T47D (cell line): ENCODE measurements around the gene DOCK8.
A peak's percentile ranks its signal among the peaks of the same experiment; 100 is the strongest.
"Not testable (repeated sequence)": the region's sequence is repeated elsewhere in the genome, so short reads cannot be mapped to it uniquely, and the experiment has no call there.

Experiments
- DNase-seq, 2 experiments: peaks; one replicate each; pipeline versions ENCODE4 v3.0.0 to v3.0.0-alpha.2; 2011 to 2012; ENCODE audit warnings: low read depth in 1 of 2, low spot score in 1 of 2
- JUND ChIP-seq: IDR thresholded peaks from 2 replicates; pipeline ENCODE4 v1.6.1; 2012; ENCODE audit warnings: low read depth
- in situ Hi-C: cut with HindIII; loops from 2 replicates; pipeline ENCODE4 v1.10.0; 2016; ENCODE audit warnings: low sequenced_read_pairs, low pct_unique_long_range_greater_than_20kb

DOCK8 gene

DNA sequence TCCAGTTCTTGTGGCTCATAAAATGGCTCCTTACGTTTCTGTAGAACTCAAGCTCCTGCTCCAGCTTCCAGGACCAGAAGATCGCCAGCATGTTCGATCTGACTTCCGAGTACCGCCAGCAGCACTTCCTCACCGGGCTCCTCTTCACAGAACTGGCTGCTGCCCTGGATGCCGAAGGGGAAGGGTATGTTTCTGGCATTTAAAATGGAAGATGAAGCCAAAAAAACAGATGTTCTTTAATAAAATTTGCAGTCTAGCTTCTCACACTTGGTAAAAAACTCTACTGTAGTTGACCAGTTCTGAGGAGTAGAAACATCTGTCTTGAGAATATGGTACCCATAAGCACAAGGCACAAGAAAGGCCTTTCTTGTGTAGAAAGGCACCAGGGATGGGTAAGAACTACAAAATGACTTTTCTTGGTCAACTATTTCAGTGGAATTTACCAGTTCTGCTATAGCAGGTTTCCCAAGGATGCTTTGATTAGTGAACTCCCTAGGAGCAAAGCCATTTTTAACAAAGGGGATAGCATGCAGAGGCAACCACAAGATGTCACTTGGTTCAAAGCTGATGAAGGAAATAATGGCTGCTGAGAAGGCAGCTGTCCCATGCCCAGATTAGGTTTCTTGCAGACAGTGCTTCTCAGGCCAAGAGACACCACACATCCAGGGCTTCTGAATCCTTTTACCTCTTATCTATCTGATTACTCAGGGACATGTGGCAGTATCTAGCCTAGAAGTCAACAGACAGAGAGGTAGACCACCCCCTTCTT is 192.4 kb downstream of the DOCK8 start:
- no peak for DNase-seq
- in situ Hi-C loops, result no loop called here
- no peak for TF ChIP-seq JUND

GRCh38 chr9:409655-410054 is 195.0 kb downstream of the DOCK8 start:
- in situ Hi-C loops, DNase-seq: not testable (repeated sequence)

GRCh38 chr9:414595-414994 is 199.9 kb downstream of the DOCK8 start:
- TF ChIP-seq JUND, result no peak
- DNase-seq, result no peak
- in situ Hi-C loops, result no loop called here

- TF ChIP-seq JUND, result no peak
- in situ Hi-C loops, result no loop called here
- peak in 1 of 2 experiments; percentile 2 for DNase-seq
Measured at GRCh38 chr9:419571-420171, 205.0 kb downstream of the DOCK8 start.

DNA sequence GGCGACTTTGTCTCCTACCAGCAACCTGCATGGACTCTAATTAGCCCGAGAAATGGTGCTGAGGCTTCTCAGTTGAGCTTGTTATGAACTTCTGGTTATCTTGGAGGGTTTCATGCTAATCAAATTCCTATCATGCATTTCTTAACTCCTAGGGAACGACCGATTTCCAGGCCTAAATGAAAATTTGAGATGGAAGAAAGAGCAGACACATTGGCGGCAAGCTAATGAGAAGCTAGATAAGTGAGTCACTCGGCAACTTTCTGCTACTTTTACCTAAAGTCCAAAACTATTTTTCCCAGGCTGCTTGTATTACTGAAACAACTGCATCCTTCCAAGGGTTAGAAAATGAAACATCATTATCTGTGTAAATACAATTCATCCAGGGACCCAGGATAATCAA is 207.2 kb downstream of the DOCK8 start:
- DNase-seq, result no peak
- in situ Hi-C loops, result no loop called here
- TF ChIP-seq JUND, result no peak

DNA sequence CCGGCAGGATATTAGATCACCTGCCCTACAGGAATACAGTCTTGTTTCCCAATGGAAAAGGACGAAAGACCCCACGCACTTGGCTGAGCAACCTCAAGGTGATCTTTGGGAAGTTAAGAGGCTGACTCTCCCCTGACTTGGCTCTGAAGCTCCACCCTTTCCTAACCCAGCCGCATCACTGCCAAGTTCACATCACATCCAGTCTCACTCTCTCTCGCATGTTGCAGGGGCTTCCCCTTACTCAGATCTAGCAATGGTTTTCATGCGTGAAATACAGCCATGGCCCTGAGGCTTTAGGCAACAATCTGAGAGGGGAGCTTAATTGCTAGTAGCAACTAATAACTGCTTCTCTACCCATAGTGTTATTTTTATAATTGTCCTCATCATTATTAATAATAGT is 211.6 kb downstream of the DOCK8 start:
- in situ Hi-C loops, result no loop called here
- DNase-seq, result no peak
- TF ChIP-seq JUND, result no peak

DNA sequence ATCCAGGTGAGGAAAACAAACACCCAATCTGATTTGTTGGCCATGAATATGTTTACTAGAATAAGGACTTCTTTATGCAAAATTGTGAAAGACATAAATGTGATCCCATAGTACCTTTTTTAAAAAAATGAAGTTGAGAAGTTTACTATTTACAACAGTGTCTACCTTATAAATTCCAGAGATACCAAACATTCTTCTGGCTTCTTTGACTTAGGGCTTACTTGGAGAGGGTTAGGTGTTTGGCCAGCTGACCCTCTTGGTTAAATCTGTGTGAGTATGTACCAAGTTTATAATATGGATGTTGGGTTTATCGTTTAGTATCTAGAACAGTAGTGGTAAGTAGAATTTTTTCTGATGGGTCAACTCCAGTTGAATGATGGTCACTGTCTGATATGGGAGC is 212.3 kb downstream of the DOCK8 start:
- no peak for TF ChIP-seq JUND
- in situ Hi-C loops, result no loop called here
- DNase-seq, result peak in 1 of 2 experiments; percentile 27

DNA sequence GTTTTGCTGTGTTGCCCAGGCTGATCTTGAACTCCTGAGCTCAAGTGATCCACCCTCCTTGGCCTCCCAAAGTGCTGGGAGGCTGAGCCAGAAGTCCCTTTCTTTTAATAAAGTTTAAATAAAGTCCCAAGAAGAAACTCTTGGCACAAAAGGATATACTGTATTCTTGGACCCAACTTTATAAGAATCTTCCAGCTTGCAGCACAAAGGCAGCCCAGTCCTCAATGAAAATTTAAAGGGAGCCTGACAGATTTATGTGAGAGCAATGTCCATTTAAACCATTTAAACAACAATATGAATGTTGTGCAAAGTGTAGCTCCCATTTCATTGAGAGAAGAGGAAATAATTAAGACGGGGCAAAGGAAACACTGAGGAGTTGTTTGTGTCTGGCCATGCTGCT is 217.0 kb downstream of the DOCK8 start:
- no peak for DNase-seq
- in situ Hi-C loops, result no loop called here

DNA sequence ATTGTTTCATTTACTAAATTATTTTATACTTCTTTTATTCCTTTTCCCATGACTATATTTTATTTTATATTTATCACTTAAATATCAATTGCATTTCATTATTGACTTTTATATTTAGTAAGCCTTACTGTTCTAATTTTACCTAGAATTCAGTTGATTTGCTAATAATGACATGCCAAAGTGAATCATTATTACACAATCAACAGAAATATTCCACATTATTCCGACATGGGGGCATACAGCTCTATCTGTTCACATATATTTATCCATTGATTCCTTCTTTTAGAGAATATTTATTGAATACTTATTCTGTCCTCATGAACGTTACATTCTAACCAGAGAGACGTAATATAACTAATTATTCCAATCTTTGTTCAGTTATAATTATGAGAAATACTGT is 221.8 kb downstream of the DOCK8 start:
- in situ Hi-C loops, result no loop called here
- DNase-seq, result no peak
- no peak for TF ChIP-seq JUND

More for the DNA sequence above, 217.0 kb downstream of the DOCK8 start:
- no peak for TF ChIP-seq JUND

- no peak for TF ChIP-seq JUND
- in situ Hi-C loops, result no loop called here
- no peak for DNase-seq
Measured at GRCh38 chr9:437066-437465, 222.4 kb downstream of the DOCK8 start.

DNA sequence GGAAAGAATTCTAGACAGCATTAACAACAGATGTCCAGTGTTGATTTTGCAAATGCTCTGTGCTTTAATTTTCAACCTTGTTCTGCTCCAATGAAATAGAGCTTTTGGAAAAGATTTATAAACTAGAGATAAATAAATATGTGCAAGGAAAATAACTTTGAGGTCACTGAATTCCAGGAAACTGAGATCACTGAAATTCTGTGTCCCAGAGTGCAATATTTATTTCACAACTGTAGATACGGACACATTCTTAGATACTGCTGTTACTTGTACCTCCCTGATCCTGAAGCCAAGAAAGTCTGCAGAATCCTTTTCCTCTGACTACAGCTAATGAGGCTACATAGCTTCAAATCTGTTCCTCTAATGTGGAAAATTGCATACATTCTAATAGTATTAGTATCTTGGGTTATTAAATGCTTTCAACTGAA is 222.9 kb downstream of the DOCK8 start:
- DNase-seq, result no peak
- in situ Hi-C loops, result no loop called here
- no peak for TF ChIP-seq JUND

DNA sequence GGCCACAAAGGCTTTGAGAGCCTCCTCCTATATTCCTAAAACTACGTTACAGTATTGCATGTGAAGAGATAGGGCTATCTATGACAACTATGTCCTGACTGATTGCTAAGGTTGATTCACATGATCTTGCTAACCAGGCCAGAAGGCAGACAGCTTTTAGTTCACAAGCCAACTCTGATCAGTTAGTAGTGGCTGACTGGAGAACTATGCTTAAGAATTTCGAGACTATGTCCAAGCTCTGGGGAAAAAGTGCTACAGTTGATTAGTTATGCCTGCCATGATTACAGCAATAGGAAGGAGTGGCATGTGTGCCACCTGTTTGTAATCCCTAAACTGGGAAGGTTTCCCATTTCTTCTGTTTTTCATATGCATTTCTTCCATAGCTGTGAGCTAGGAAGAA is 223.4 kb downstream of the DOCK8 start:
- DNase-seq, result no peak
- in situ Hi-C loops, result no loop called here

GRCh38 chr9:438961-439768 is 224.5 kb downstream of the DOCK8 start:
- DNase-seq, result no peak
- in situ Hi-C loops, result no loop called here
- no peak for TF ChIP-seq JUND

More for the DNA sequence above, 223.4 kb downstream of the DOCK8 start:
- TF ChIP-seq JUND, result no peak
